Measurements from ENCODE around the gene JUP. TPM values are rescaled to one million over a fixed set of nuclear protein-coding genes. Genes with fewer than 3 reads are reported as not detected.

Gene JUP
- total and polyA plus RNA-seq, 2 of the 13 experiments (the other 11 are each of a cell fraction or from before 2014, with no cell fraction given), result 12.1 to 20.6 TPM

DNA sequence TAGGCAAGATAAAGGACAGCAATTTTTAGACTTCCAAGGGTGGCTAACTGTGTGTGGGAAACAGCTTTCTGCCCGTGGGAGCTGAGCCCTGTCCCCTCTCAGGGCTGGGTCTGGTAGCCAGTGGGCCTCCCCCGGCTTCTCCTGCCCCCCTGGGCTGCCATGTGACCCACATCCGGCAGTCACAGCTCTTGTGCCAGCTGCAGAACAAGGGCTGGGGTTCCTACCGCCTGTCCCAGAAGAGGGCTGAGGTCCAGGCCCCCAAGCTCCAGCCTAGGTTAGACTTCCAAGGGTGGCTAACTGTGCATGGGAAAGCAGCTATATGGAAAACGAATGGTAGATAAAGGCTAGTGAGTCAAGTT lies 68.2 kb downstream of the JUP start:
- FAIRE-seq (no peak), ATAC-seq (no peak), DNase-seq (ENCODE audit: low spot score) (no peak)
- BruUV-seq (replicated peaks), result no TSS peak
- Histone ChIP-seq H3K27me3 (ENCODE audit: control insufficient read depth in 1 of 2, insufficient read depth in 2 of 2, low read length in 2 of 2) (peaks cover 9 to 44% of the 10 kb centered on the region in 2 experiments; a peak in 3 of 5 replicates), H3K36me3 (replicated peaks in 1 of 2; ENCODE audit: control insufficient read depth in 1 of 2, insufficient read depth in 2 of 2, low read length in 2 of 2) (no peaks in the 10 kb centered on the region), H3K4me2 (ENCODE audit: low read depth, low read length) (no peak overlapping the region), H4K20me1 (ENCODE audit: insufficient read depth, low read length) (no peaks in the 10 kb centered on the region), H3K9me3 (ENCODE audit: low read length) (no peaks in the 10 kb centered on the region), H3K4me1 (ENCODE audit: insufficient read depth, low read length) (0 out of 2 replicates have a peak, but pooled peaks cover 8% of the 10 kb centered on the region), H3K79me2 (ENCODE audit: insufficient read depth, low read length) (no peaks in the 10 kb centered on the region), H3K27ac (ENCODE audit: extremely low read length, insufficient read depth, low read length) (no peak overlapping the region), H3K4me3 (replicated peaks in 1 of 3; ENCODE audit: insufficient read depth in 1 of 3, low read depth in 2 of 3, low read length in 3 of 3) (no peak overlapping the region), H3K9ac (ENCODE audit: insufficient read depth, low read depth, low read length) (no peak overlapping the region), H2AFZ (ENCODE audit: low read length) (no peak overlapping the region)
- in situ Hi-C loops (cut with HindIII; ENCODE audit: extremely low pct_ligation_motif_present, low pct_unique_long_range_greater_than_20kb) (no loop called here), intact Hi-C loops (cut with micrococcal nuclease; ENCODE audit: unreplicated experiment) (no loop called here)
- no peak for TF ChIP-seq HES4 (CRISPR knock-in tag; IDR thresholded peaks at IDR 0.05; ENCODE audit: borderline replicate concordance)
- TF ChIP-seq IKZF1 (IDR thresholded peaks at IDR 0.05), result no peak
- TF ChIP-seq KMT2B (CRISPR knock-in tag; IDR thresholded peaks at IDR 0.05), result no peak
- no peak for TF ChIP-seq PHB2 (IDR thresholded peaks at IDR 0.05; ENCODE audit: partially characterized antibody)
- no peak for TF ChIP-seq RBAK (CRISPR knock-in tag; IDR thresholded peaks at IDR 0.05)
- no peak for TF ChIP-seq TBX3 (IDR thresholded peaks at IDR 0.05; ENCODE audit: borderline replicate concordance)
- no peak for TF ChIP-seq HMG20A (CRISPR knock-in tag; IDR thresholded peaks at IDR 0.05; ENCODE audit: borderline replicate concordance)
- TF ChIP-seq, protein P1, sequence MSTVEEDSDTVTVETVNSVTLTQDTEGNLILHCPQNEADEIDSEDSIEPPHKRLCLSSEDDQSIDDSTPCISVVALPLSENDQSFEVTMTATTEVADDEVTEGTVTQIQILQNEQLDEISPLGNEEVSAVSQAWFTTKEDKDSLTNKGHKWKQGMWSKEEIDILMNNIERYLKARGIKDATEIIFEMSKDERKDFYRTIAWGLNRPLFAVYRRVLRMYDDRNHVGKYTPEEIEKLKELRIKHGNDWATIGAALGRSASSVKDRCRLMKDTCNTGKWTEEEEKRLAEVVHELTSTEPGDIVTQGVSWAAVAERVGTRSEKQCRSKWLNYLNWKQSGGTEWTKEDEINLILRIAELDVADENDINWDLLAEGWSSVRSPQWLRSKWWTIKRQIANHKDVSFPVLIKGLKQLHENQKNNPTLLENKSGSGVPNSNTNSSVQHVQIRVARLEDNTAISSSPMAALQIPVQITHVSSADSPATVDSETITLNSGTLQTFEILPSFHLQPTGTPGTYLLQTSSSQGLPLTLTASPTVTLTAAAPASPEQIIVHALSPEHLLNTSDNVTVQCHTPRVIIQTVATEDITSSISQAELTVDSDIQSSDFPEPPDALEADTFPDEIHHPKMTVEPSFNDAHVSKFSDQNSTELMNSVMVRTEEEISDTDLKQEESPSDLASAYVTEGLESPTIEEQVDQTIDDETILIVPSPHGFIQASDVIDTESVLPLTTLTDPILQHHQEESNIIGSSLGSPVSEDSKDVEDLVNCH (CRISPR knock-in tag; IDR thresholded peaks at IDR 0.05), result no peak
- TF ChIP-seq ZNF790 (CRISPR knock-in tag; IDR thresholded peaks at IDR 0.05; ENCODE audit: borderline replicate concordance), result no peak
- no peak for TF ChIP-seq PCBP2 (optimal IDR thresholded peaks at IDR 0.05; ENCODE audit: low read depth, low read length, poor library complexity, severe bottlenecking)
- TF ChIP-seq SIN3A (IDR thresholded peaks at IDR 0.05; ENCODE audit: borderline replicate concordance, low read depth, low read length), result no peak
- no peak for TF ChIP-seq ZNF460 (CRISPR knock-in tag; IDR thresholded peaks at IDR 0.05; ENCODE audit: borderline replicate concordance)
- TF ChIP-seq GABPB1 (CRISPR knock-in tag; IDR thresholded peaks at IDR 0.05), result no peak
- TF ChIP-seq FOXO1 (CRISPR knock-in tag; IDR thresholded peaks at IDR 0.05), result no peak
- no peak for TF ChIP-seq ZNF225 (CRISPR knock-in tag; IDR thresholded peaks at IDR 0.05)
- TF ChIP-seq SIN3B (IDR thresholded peaks at IDR 0.05; ENCODE audit: low read length), result no peak
- no peak for TF ChIP-seq SAFB2 (CRISPR knock-in tag; IDR thresholded peaks at IDR 0.05; ENCODE audit: borderline replicate concordance, low read depth)
- ChIA-PET CTCF (ENCODE audit: low intra/inter-chr PET ratio, low total read pairs) (no interaction called here), POLR2A (interaction anchor here (1.7 kb wide), 1 partner anchor 29 kb away, joined by 5 read pairs; no protein-coding TSS in a partner anchor)
- 5% methylated on average over 4 of the region's 5 CpGs for WGBS (ENCODE audit: low lambda C conversion rate)
